Activated T-helper 17 cell treated with anti-CD3 and anti-CD28 coated beads, Interleukin-2, amount 50 U/mL, for 72 hours (primary cell): ENCODE results near the gene PTPN4. TPM values are rescaled to one million over a fixed set of nuclear protein-coding genes. Genes with fewer than 3 reads are reported as not detected.

Experiments
- ATAC-seq: fragments of 150-1000 bp; cut with Tn5 transposase; replicated peaks from 2 replicates; pipeline ENCODE4 v1.10.0; 2021; ENCODE audit warnings: mild to moderate bottlenecking, moderate library complexity
- H3K27ac Mint-ChIP-seq: one replicate; pipeline ENCODE4 v1.8.0; 2022; ENCODE audit warnings: mixed read lengths
- H3K27me3 Mint-ChIP-seq: one replicate; pipeline ENCODE4 v1.8.0; 2022; ENCODE audit warnings: mixed read lengths
- H3K36me3 Mint-ChIP-seq: one replicate; pipeline ENCODE4 v1.8.0; 2022; ENCODE audit warnings: low read depth, mild to moderate bottlenecking, mixed read lengths
- H3K4me1 Mint-ChIP-seq: one replicate; pipeline ENCODE4 v1.8.0; 2022; ENCODE audit warnings: mixed read lengths
- H3K4me3 Mint-ChIP-seq: one replicate; pipeline ENCODE4 v1.8.0; 2022; ENCODE audit warnings: mild to moderate bottlenecking, mixed read lengths
- H3K9me3 Mint-ChIP-seq: one replicate; pipeline ENCODE4 v1.8.0; 2022; ENCODE audit warnings: mixed read lengths
- total RNA-seq, 2 donors: library from RNA; stranded (reverse); gene quantifications; one replicate each; pipeline ENCODE4 v1.2.3, GENCODE V29; 2022

Gene PTPN4
- 10 to 100 TPM; 34.9 to 49.4 TPM for total RNA-seq

GRCh38 chr2:119759451-119760236 is at the start of gene PTPN4:
Gene PTPN4, plus strand, starts transcription at chr2:119759922. Its CDS starts 49,932 bp downstream, at chr2:119809854.
- peaks cover 30% of the 10 kb centered on the region for H3K4me1 Mint-ChIP-seq
- H3K27me3 Mint-ChIP-seq: no peaks in the 10 kb centered on the region
- peaks cover 10% of the 10 kb centered on the region for H3K36me3 Mint-ChIP-seq
- peak within 1 kb of the TSS; percentile 96 for H3K4me3 Mint-ChIP-seq
- no peaks in the 10 kb centered on the region for H3K9me3 Mint-ChIP-seq
- peak; percentile 88 for ATAC-seq
- H3K27ac Mint-ChIP-seq: peak within 1 kb of the TSS; percentile 92

GRCh38 chr2:119710281-119710680 is 49.4 kb upstream of the PTPN4 start:
- H3K9me3 Mint-ChIP-seq: no peaks in the 10 kb centered on the region
- no peak overlapping the region for H3K27ac Mint-ChIP-seq
- H3K36me3 Mint-ChIP-seq: no peaks in the 10 kb centered on the region
- no peaks in the 10 kb centered on the region for H3K27me3 Mint-ChIP-seq
- H3K4me3 Mint-ChIP-seq: no peak overlapping the region
- H3K4me1 Mint-ChIP-seq: peaks cover 9% of the 10 kb centered on the region
- ATAC-seq: no peak

- no peak overlapping the region for H3K27ac Mint-ChIP-seq
- no peaks in the 10 kb centered on the region for H3K9me3 Mint-ChIP-seq
- H3K4me3 Mint-ChIP-seq: no peak overlapping the region
- peaks cover 9% of the 10 kb centered on the region for H3K4me1 Mint-ChIP-seq
- H3K36me3 Mint-ChIP-seq: no peaks in the 10 kb centered on the region
- no peak for ATAC-seq
- H3K27me3 Mint-ChIP-seq: no peaks in the 10 kb centered on the region
Observed at GRCh38 chr2:119711352-119711751, 48.4 kb upstream of the PTPN4 start.

- ATAC-seq: no peak
- no peaks in the 10 kb centered on the region for H3K36me3 Mint-ChIP-seq
Observed at GRCh38 chr2:119712571-119712970, 47.2 kb upstream of the PTPN4 start.

GRCh38 chr2:119713819-119714490 is 45.8 kb upstream of the PTPN4 start:
- Mint-ChIP-seq H3K36me3 (no peaks in the 10 kb centered on the region), H3K27ac (no peak overlapping the region), H3K4me1 (peaks cover 11% of the 10 kb centered on the region), H3K27me3 (no peaks in the 10 kb centered on the region), H3K4me3 (no peak overlapping the region), H3K9me3 (no peaks in the 10 kb centered on the region)
- no peak for ATAC-seq

More at GRCh38 chr2:119712571-119712970, 47.2 kb upstream of the PTPN4 start:
- Mint-ChIP-seq H3K9me3 (no peaks in the 10 kb centered on the region), H3K27ac (no peak overlapping the region), H3K4me1 (peaks cover 9% of the 10 kb centered on the region), H3K4me3 (no peak overlapping the region), H3K27me3 (no peaks in the 10 kb centered on the region)

GRCh38 chr2:119715409-119716283 is 44.1 kb upstream of the PTPN4 start:
- Mint-ChIP-seq H3K4me3 (no peak overlapping the region), H3K9me3 (no peaks in the 10 kb centered on the region), H3K27me3 (no peaks in the 10 kb centered on the region), H3K4me1 (peaks cover 18% of the 10 kb centered on the region), H3K36me3 (no peaks in the 10 kb centered on the region), H3K27ac (no peak overlapping the region)
- no peak for ATAC-seq

- Mint-ChIP-seq H3K27me3 (no peaks in the 10 kb centered on the region), H3K4me1 (peaks cover 18% of the 10 kb centered on the region), H3K27ac (no peak overlapping the region), H3K36me3 (no peaks in the 10 kb centered on the region), H3K9me3 (no peaks in the 10 kb centered on the region), H3K4me3 (no peak overlapping the region)
- no peak for ATAC-seq
Observed at GRCh38 chr2:119716284-119716672, 43.4 kb upstream of the PTPN4 start.

GRCh38 chr2:119718501-119719260 is 41.0 kb upstream of the PTPN4 start:
- H3K9me3 Mint-ChIP-seq: no peaks in the 10 kb centered on the region
- peak overlapping the region; percentile 95 for H3K27ac Mint-ChIP-seq
- ATAC-seq: peak; percentile 83

GRCh38 chr2:119719261-119719627 is 40.5 kb upstream of the PTPN4 start:
- peak; percentile 54 for ATAC-seq
- H3K9me3 Mint-ChIP-seq: no peaks in the 10 kb centered on the region
- H3K4me3 Mint-ChIP-seq: peak overlapping the region; percentile 85
- H3K36me3 Mint-ChIP-seq: no peaks in the 10 kb centered on the region
- peaks cover 25% of the 10 kb centered on the region for H3K4me1 Mint-ChIP-seq
- no peaks in the 10 kb centered on the region for H3K27me3 Mint-ChIP-seq
- H3K27ac Mint-ChIP-seq: peak overlapping the region; percentile 95

More at GRCh38 chr2:119718501-119719260, 41.0 kb upstream of the PTPN4 start:
- peaks cover 19% of the 10 kb centered on the region for H3K4me1 Mint-ChIP-seq
- no peaks in the 10 kb centered on the region for H3K27me3 Mint-ChIP-seq
- H3K36me3 Mint-ChIP-seq: no peaks in the 10 kb centered on the region
- H3K4me3 Mint-ChIP-seq: peak overlapping the region; percentile 85

GRCh38 chr2:119721043-119721442 is 38.7 kb upstream of the PTPN4 start:
- Mint-ChIP-seq H3K9me3 (no peaks in the 10 kb centered on the region), H3K27ac (no peak overlapping the region), H3K4me1 (peaks cover 25% of the 10 kb centered on the region), H3K36me3 (no peaks in the 10 kb centered on the region), H3K4me3 (no peak overlapping the region), H3K27me3 (no peaks in the 10 kb centered on the region)
- ATAC-seq: no peak

- no peak for ATAC-seq
- peaks cover 25% of the 10 kb centered on the region for H3K4me1 Mint-ChIP-seq
- no peak overlapping the region for H3K27ac Mint-ChIP-seq
- H3K36me3 Mint-ChIP-seq: no peaks in the 10 kb centered on the region
- H3K4me3 Mint-ChIP-seq: no peak overlapping the region
- no peaks in the 10 kb centered on the region for H3K27me3 Mint-ChIP-seq
- no peaks in the 10 kb centered on the region for H3K9me3 Mint-ChIP-seq
Observed at GRCh38 chr2:119721462-119721861, 38.3 kb upstream of the PTPN4 start.

- Mint-ChIP-seq H3K27me3 (no peaks in the 10 kb centered on the region), H3K9me3 (no peaks in the 10 kb centered on the region), H3K27ac (no peak overlapping the region), H3K4me3 (no peak overlapping the region), H3K36me3 (no peaks in the 10 kb centered on the region), H3K4me1 (peaks cover 25% of the 10 kb centered on the region)
- no peak for ATAC-seq
Observed at GRCh38 chr2:119721904-119722303, 37.8 kb upstream of the PTPN4 start.

GRCh38 chr2:119723186-119723585 is 36.5 kb upstream of the PTPN4 start:
- Mint-ChIP-seq H3K9me3 (no peaks in the 10 kb centered on the region), H3K4me3 (peak overlapping the region; percentile 49), H3K4me1 (peaks cover 21% of the 10 kb centered on the region), H3K27me3 (no peaks in the 10 kb centered on the region), H3K27ac (peak overlapping the region; percentile 31), H3K36me3 (no peaks in the 10 kb centered on the region)
- no peak for ATAC-seq
